ENCODE results near the gene DNAI1.
A peak's percentile ranks its signal among the peaks of the same experiment; 100 is the strongest.

The DNAI1 gene

GRCh38 chr9:34520505-34521385, 62.1 kb downstream of the DNAI1 start:
- DNase-seq (ENCODE audit: low read depth) = no peak

DNA sequence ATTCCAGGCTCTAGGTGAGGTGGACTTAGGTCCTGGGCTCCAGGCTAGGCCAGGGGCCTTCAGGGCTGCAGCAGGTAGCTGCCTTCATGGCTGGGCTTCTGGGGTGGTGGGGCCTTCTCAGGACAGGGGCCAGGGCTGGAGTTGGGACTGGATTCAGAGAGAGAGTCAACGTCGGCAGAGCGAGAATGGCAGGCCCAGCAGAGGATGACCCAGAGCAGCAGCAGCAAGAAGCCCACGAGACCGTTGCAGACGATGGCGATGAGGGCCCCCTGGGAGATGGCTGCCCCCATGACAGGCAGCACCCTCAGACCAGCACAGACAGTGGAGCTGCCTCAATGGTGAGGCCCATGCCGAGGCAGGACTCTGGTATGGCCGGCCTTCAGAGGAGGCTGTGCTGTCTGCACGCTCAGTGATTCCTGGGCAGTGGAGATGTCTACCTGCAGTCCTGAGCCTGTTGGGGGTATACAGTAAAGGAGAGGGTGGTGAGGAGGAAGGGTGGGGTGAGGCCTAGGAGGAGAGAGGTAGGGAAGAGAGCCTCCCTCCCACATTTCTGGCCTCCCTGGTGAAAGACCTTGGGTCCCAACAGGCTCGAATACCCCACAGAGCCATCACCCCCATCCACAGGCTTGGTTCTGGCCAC, 62.9 kb downstream of the DNAI1 start:
- no peak for DNase-seq (ENCODE audit: low read depth)
- TF ChIP-seq, protein P1, sequence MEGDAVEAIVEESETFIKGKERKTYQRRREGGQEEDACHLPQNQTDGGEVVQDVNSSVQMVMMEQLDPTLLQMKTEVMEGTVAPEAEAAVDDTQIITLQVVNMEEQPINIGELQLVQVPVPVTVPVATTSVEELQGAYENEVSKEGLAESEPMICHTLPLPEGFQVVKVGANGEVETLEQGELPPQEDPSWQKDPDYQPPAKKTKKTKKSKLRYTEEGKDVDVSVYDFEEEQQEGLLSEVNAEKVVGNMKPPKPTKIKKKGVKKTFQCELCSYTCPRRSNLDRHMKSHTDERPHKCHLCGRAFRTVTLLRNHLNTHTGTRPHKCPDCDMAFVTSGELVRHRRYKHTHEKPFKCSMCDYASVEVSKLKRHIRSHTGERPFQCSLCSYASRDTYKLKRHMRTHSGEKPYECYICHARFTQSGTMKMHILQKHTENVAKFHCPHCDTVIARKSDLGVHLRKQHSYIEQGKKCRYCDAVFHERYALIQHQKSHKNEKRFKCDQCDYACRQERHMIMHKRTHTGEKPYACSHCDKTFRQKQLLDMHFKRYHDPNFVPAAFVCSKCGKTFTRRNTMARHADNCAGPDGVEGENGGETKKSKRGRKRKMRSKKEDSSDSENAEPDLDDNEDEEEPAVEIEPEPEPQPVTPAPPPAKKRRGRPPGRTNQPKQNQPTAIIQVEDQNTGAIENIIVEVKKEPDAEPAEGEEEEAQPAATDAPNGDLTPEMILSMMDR (IDR thresholded peaks at IDR 0.05; ENCODE audit: low read depth, low read length, missing control alignments) = no peak
- in situ Hi-C loops (cut with HindIII; ENCODE audit: low sequenced_read_pairs) = no loop called here
- no peak overlapping the region for H3K4me3 ChIP-seq (ENCODE audit: low read depth, low read length)

More at GRCh38 chr9:34520505-34521385, 62.1 kb downstream of the DNAI1 start:
- in situ Hi-C loops (cut with HindIII; ENCODE audit: low sequenced_read_pairs) = no loop called here
- no peak overlapping the region for H3K4me3 ChIP-seq (ENCODE audit: low read depth, low read length)
- TF ChIP-seq, protein P1 (IDR thresholded peaks at IDR 0.05; ENCODE audit: low read depth, low read length, missing control alignments) = no peak

DNA sequence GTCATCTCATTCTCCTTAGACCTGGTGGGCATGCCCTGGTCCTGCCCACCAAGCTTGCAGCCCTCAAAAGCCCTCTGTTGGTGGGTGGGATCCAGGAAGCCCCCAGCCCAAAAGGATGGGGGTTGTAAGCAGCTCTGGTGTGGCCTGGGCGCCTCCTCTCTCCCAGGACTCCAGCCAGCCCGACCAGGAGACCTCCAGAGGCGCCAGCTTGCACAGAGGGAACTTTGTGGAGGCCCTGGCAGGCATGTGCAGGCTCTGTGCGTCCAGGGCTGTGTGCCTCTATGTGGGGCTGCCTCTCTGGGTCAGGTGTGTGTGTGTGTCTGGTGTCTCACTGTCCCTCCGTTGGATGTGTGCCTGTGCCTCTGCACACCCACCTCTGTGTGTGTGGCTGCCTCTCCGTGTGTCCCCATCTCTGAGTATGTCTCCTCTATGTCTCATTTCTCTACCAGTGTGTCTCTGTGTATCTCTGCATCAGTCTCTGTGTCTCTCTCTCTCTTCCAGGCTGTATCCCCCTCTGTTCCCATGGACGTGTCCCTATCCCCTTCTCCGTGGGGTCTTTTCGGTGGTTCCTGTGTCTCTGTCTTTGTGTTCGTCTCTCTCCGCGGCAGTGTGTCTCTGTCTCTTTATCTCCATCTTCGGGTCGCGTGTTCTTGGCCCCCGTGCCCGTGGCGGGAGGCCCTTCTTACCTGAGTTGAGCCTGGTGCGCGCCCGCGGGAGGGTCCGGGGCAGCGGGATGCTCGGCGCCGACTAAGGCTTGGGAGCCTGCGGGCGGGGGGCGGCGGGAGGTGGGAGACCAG, 63.7 kb downstream of the DNAI1 start:
- TF ChIP-seq, protein P1 (IDR thresholded peaks at IDR 0.05; ENCODE audit: low read depth, low read length, missing control alignments) = no peak
- in situ Hi-C loops (cut with HindIII; ENCODE audit: low sequenced_read_pairs) = no loop called here
- H3K4me3 ChIP-seq (ENCODE audit: low read depth, low read length) = peak overlapping the region; percentile 30
- no peak for DNase-seq (ENCODE audit: low read depth)

DNA sequence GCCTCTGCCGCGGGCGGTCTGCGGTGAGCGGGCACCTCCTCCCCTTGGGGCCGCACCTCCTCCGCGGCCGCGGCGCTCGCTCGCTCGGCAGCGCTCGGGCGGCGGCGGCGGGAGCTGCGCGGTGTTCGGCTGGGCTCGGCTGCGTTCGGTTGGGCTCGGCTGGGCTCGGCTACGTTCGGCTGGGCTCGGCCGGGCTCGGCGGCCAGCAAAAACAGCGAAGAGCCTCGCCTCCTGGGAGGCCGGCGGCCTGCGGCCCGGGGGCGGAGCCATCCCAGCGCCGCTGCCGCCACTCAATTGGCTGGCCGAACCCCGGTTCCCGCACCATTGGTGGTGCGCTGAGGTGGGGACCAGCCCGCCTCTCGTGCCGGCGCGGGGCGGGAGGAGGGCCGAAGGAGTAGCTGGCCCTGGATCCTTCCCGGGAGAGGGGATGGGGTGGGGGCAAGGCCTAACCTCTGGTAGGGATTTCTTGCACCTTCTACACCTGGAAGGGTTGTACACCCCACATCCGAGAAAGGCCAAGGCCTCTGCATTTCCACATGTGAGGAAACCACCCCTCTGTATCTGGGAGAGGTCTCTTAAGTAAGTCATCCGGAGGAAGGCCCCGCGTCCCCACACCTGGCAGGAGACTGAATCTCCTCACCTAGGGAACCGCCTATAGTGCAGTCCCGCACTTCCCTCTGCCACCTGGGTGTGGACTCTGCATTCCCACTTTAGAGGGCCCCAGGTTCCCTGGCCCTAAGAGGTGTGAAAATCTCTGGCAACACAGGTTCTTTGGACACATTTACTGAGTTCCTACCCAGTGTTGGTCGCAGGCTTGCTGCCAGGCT, 64.6 kb downstream of the DNAI1 start, which contains the start of gene ENHO:
ENHO (minus strand) TSS at position 20 of the 827 bp plus-strand sequence. CDS start 1,295 bp downstream, outside the sequence.
- in situ Hi-C loops (cut with HindIII; ENCODE audit: low sequenced_read_pairs) = no loop called here
- peak; percentile 39 for DNase-seq (ENCODE audit: low read depth)
- TF ChIP-seq, protein P1 (IDR thresholded peaks at IDR 0.05; ENCODE audit: low read depth, low read length, missing control alignments) = no peak
- peak within 1 kb of the TSS; percentile 30 for H3K4me3 ChIP-seq (ENCODE audit: low read depth, low read length)

DNA sequence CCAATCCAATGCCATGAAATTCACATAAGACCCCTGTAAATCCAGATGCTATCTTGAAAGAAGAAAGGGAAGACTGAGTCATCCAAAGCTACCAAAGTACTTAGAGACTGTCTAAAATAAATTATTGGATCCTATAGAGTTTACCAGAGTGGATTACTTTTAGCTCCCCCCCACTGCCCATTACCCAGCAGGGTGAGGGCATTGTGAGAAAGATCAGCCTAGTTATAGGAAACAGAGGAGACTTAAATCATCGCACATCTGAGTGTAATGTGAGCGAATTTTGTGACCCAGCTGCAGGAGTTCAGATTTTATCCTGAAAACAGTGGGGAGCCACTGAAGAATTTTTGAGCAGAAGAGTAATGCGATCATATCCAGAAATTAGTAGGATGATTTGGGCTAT, 65.7 kb downstream of the DNAI1 start:
- DNase-seq (ENCODE audit: low read depth) = no peak
- no peak overlapping the region for H3K4me3 ChIP-seq (ENCODE audit: low read depth, low read length)
- in situ Hi-C loops (cut with HindIII; ENCODE audit: low sequenced_read_pairs) = no loop called here
- TF ChIP-seq, protein P1 (IDR thresholded peaks at IDR 0.05; ENCODE audit: low read depth, low read length, missing control alignments) = no peak

All from astrocyte of the cerebellum (primary cell).